Osteocyte (in vitro differentiated cells): ENCODE results near the gene TSHZ2. TPM values are rescaled to one million over a fixed set of nuclear protein-coding genes. Genes with fewer than 3 reads are reported as not detected.

ENCODE experiments used
- DNase-seq: peaks from one replicate; pipeline ENCODE4 v3.0.0; 2021; ENCODE audit warnings: mixed read lengths; ENCODE audit not compliant: unreplicated experiment; ENCODE audit errors: extremely low spot score
- H3K27ac Mint-ChIP-seq: one replicate; pipeline ENCODE4 v1.8.0; 2021; ENCODE audit warnings: mild to moderate bottlenecking, mixed read lengths; ENCODE audit not compliant: unreplicated experiment
- H3K27me3 Mint-ChIP-seq: one replicate; pipeline ENCODE4 v1.8.0; 2021; ENCODE audit warnings: mixed read lengths; ENCODE audit not compliant: unreplicated experiment
- H3K36me3 Mint-ChIP-seq: one replicate; pipeline ENCODE4 v1.8.0; 2021; ENCODE audit warnings: mixed read lengths; ENCODE audit not compliant: unreplicated experiment
- H3K4me1 Mint-ChIP-seq: one replicate; pipeline ENCODE4 v1.8.0; 2021; ENCODE audit warnings: mixed read lengths; ENCODE audit not compliant: unreplicated experiment
- H3K4me3 Mint-ChIP-seq: one replicate; pipeline ENCODE4 v1.8.0; 2021; ENCODE audit warnings: mild to moderate bottlenecking, moderate library complexity, mixed read lengths; ENCODE audit not compliant: unreplicated experiment
- H3K9me3 Mint-ChIP-seq: one replicate; pipeline ENCODE4 v1.8.0; 2021; ENCODE audit warnings: mixed read lengths; ENCODE audit not compliant: unreplicated experiment
- CTCF ChIP-seq: fragments of 200-600 bp; sonication (generic); IDR thresholded peaks from 2 replicates; pipeline ENCODE4 v1.5.0; 2021; ENCODE audit warnings: antibody characterized with exemption, mild to moderate bottlenecking, moderate library complexity
- total RNA-seq: library from RNA; stranded (reverse); gene quantifications from 2 replicates; pipeline ENCODE4 v1.2.1, GENCODE V29; 2021

TSHZ2 gene
- total RNA-seq, 1 donor from 2014 or later = not detected

- H3K27me3 Mint-ChIP-seq = no peaks in the 10 kb centered on the region
- no peaks in the 10 kb centered on the region for H3K36me3 Mint-ChIP-seq
- H3K4me1 Mint-ChIP-seq = no peaks in the 10 kb centered on the region
- TF ChIP-seq CTCF = no peak
- no peaks in the 10 kb centered on the region for H3K9me3 Mint-ChIP-seq
- DNase-seq = no peak
- H3K4me3 Mint-ChIP-seq = no peak overlapping the region
- H3K27ac Mint-ChIP-seq = no peak overlapping the region
Observed at GRCh38 chr20:53127027-53127426, 154.9 kb downstream of the TSHZ2 start.

GRCh38 chr20:53128004-53128403 is 155.8 kb downstream of the TSHZ2 start:
- Mint-ChIP-seq H3K36me3 (no peaks in the 10 kb centered on the region), H3K4me1 (no peaks in the 10 kb centered on the region), H3K27ac (no peak overlapping the region), H3K27me3 (no peaks in the 10 kb centered on the region), H3K4me3 (no peak overlapping the region), H3K9me3 (no peaks in the 10 kb centered on the region)
- no peak for DNase-seq
- TF ChIP-seq CTCF = no peak

- no peaks in the 10 kb centered on the region for H3K9me3 Mint-ChIP-seq
- no peaks in the 10 kb centered on the region for H3K4me1 Mint-ChIP-seq
- no peak for DNase-seq
- no peak overlapping the region for H3K4me3 Mint-ChIP-seq
- no peak overlapping the region for H3K27ac Mint-ChIP-seq
- no peak for TF ChIP-seq CTCF
- no peaks in the 10 kb centered on the region for H3K36me3 Mint-ChIP-seq
- H3K27me3 Mint-ChIP-seq = no peaks in the 10 kb centered on the region
Observed at GRCh38 chr20:53129563-53129962, 157.4 kb downstream of the TSHZ2 start.

DNA sequence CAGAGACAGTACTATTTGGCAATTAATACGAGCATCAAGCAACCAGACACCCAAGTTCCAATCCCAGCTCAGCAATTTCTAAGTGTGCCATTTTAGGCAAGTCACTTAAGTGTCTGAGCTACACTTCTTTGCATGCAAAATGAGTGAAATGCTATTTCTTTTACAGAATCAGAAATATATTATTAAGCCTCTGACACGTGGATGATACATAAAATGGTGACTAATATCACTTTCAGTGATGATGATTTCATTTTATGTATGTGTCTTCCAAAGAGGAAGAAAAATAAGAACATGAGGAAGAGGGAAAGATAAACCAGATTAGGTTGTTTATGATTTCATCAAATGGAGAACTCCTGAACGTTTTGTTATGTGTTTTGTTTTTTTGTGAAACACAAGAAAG is 158.6 kb downstream of the TSHZ2 start:
- H3K4me3 Mint-ChIP-seq = no peak overlapping the region
- H3K4me1 Mint-ChIP-seq = no peaks in the 10 kb centered on the region
- H3K36me3 Mint-ChIP-seq = no peaks in the 10 kb centered on the region
- no peak for DNase-seq
- H3K27me3 Mint-ChIP-seq = no peaks in the 10 kb centered on the region
- no peak for TF ChIP-seq CTCF
- H3K9me3 Mint-ChIP-seq = no peaks in the 10 kb centered on the region
- H3K27ac Mint-ChIP-seq = no peak overlapping the region

DNA sequence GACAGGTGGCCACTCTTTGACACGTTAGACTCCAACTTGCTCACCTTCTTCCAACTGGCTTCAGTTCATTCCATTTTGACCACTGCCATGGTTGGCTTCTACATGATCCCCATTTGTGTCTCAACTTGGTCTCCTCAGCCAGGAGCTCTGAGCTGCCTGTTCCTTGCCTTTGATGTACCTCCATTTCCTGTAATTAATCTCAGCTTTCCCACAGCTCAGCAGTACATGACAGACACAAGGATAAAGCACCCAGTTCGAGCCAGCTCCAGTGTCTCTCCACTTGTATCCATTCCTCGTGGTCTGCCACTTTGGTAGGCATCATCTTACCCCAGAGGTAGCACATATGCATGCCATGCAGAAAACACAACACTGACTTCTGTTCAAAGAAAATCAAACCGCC is 161.0 kb downstream of the TSHZ2 start:
- Mint-ChIP-seq H3K4me1 (no peaks in the 10 kb centered on the region), H3K27me3 (no peaks in the 10 kb centered on the region), H3K36me3 (no peaks in the 10 kb centered on the region), H3K4me3 (no peak overlapping the region), H3K27ac (no peak overlapping the region), H3K9me3 (no peaks in the 10 kb centered on the region)
- DNase-seq = no peak
- TF ChIP-seq CTCF = no peak
